A549 (cell line): ENCODE measurements around the gene GBF1. TPM values are rescaled to one million over a fixed set of nuclear protein-coding genes. Genes with fewer than 3 reads are reported as not detected.

Experiments used
- ATAC-seq, 2 experiments: fragments of 200-7000 bp in 1 of 2; fragments of >200 bp in 1 of 2; cut with Nextera tagmentation in 1 of 2; cut with Tn5 transposase in 1 of 2; 3 replicates each; pipeline versions ENCODE4 v1.8.0 to v1.9.1; 2018 to 2020; ENCODE audit warnings: mild to moderate bottlenecking in 1 of 2, moderate library complexity in 1 of 2
- CTCF ChIA-PET: fragments of 300-600 bp; sonication (Branson Sonifier 250); formaldehyde crosslinking; extraction: SDS; loops from one replicate; lab custom pipeline; 2021; ENCODE audit warnings: antibody characterized with exemption, inconsistent platforms; lab: Yijun Ruan, JAX
- POLR2A ChIA-PET: fragments of 350-600 bp; formaldehyde crosslinking; extraction: SDS; loops from one replicate; lab custom pipeline; 2021; ENCODE audit warnings: antibody characterized with exemption, inconsistent platforms; lab: Yijun Ruan, JAX
- DNase-seq, 2 experiments: peaks; one replicate each; pipeline versions ENCODE4 v3.0.0 to v3.0.0-alpha.2; 2011 to 2016; ENCODE audit warnings: low read depth in 1 of 2, low spot score in 1 of 2
- FAIRE-seq: peaks from 2 replicates; lab custom pipeline; 2011; peaks lifted over from hg19 to GRCh38; lab: Jason Lieb, UNC
- H3K27ac ChIP-seq, 2 experiments: fragments of >200 bp; sonication (Bioruptor Twin); formaldehyde crosslinking; 3 replicates each; pipeline ENCODE4 v1.5.1; 2016 to 2017
- H3K4me1 ChIP-seq: fragments of >200 bp; sonication (Bioruptor Twin); formaldehyde crosslinking; 3 replicates; pipeline ENCODE4 v1.6.1; 2016
- H3K4me2 ChIP-seq: fragments of >200 bp; sonication (Bioruptor Twin); formaldehyde crosslinking; 3 replicates; pipeline ENCODE4 v1.6.1; 2016
- H3K4me3 ChIP-seq: fragments of >200 bp; sonication (Bioruptor Twin); formaldehyde crosslinking; 3 replicates; pipeline ENCODE4 v1.5.1; 2016
- H3K9me3 ChIP-seq: fragments of >200 bp; sonication (Bioruptor Twin); formaldehyde crosslinking; 3 replicates; pipeline ENCODE4 v1.6.1; 2016
- CBX2 ChIP-seq: fragments of 200-600 bp; sonication (generic); IDR thresholded peaks from 2 replicates; pipeline ENCODE4 v1.6.1; 2016; ENCODE audit warnings: low read depth, mild to moderate bottlenecking, borderline replicate concordance
- CBX8 ChIP-seq: fragments of 200-600 bp; sonication (generic); IDR thresholded peaks from 2 replicates; pipeline ENCODE4 v1.6.1; 2016
- CEBPB ChIP-seq, 2 experiments: fragments of >200 bp in 1 of 2; sonication (Bioruptor Twin) in 1 of 2; formaldehyde crosslinking in 1 of 2; IDR thresholded peaks; 2 replicates each; pipeline ENCODE4 v1.6.1; 2012 to 2016
- CTCF ChIP-seq: fragments of >200 bp; sonication (Bioruptor Twin); formaldehyde crosslinking; IDR thresholded peaks from 3 replicates; pipeline ENCODE4 v1.5.1; 2016
- E2F6 ChIP-seq: IDR thresholded peaks from 2 replicates; pipeline ENCODE4 v1.6.1; 2012; ENCODE audit warnings: low read depth, borderline replicate concordance
- EHMT2 ChIP-seq: fragments of 200-600 bp; sonication (generic); IDR thresholded peaks from 2 replicates; pipeline ENCODE4 v1.6.1; 2016; ENCODE audit warnings: antibody characterized with exemption, low read depth, mild to moderate bottlenecking, moderate library complexity
- FOSB ChIP-seq: fragments of 250-450 bp; sonication (Bioruptor Pico); IDR thresholded peaks from 2 replicates; pipeline ENCODE4 v1.5.0; 2020; ENCODE audit warnings: mild to moderate bottlenecking, moderate library complexity
- FOSL2 ChIP-seq, 2 experiments: fragments of 450-650 bp in 1 of 2; fragments of >200 bp in 1 of 2; sonication (Bioruptor Twin) in 1 of 2; formaldehyde crosslinking; IDR thresholded peaks; 2 replicates each; pipeline versions ENCODE4 v1.5.0 to v1.6.1; 2016 to 2020; ENCODE audit warnings: mild to moderate bottlenecking in 1 of 2, moderate library complexity in 1 of 2
- FOXS1 ChIP-seq: fragments of 250-450 bp; sonication (Bioruptor Pico); IDR thresholded peaks from 2 replicates; pipeline ENCODE4 v1.5.0; 2020; ENCODE audit warnings: mild to moderate bottlenecking, moderate library complexity
- HMGXB4 ChIP-seq: fragments of 250-450 bp; sonication (Bioruptor Pico); IDR thresholded peaks from 2 replicates; pipeline ENCODE4 v1.5.0; 2021; ENCODE audit warnings: mild to moderate bottlenecking, moderate library complexity, borderline replicate concordance
- HOXA7 ChIP-seq: fragments of 250-450 bp; sonication (Bioruptor Pico); IDR thresholded peaks from 2 replicates; pipeline ENCODE4 v1.5.0; 2020; ENCODE audit warnings: mild to moderate bottlenecking, moderate library complexity
- HOXB13 ChIP-seq: fragments of 250-450 bp; sonication (Bioruptor Pico); IDR thresholded peaks from 2 replicates; pipeline ENCODE4 v1.5.0; 2020; ENCODE audit warnings: low read depth, mild to moderate bottlenecking, moderate library complexity
- HOXB5 ChIP-seq: fragments of 250-450 bp; sonication (Bioruptor Pico); IDR thresholded peaks from 2 replicates; pipeline ENCODE4 v1.5.0; 2020; ENCODE audit warnings: mild to moderate bottlenecking, moderate library complexity
- JUN ChIP-seq, 2 experiments: fragments of >200 bp; sonication (Bioruptor Twin); formaldehyde crosslinking; IDR thresholded peaks; 2 replicates in 1 of 2; 3 replicates in 1 of 2; pipeline ENCODE4 v1.6.1; 2016 to 2017
- KDM5A ChIP-seq: fragments of 200-600 bp; sonication (generic); IDR thresholded peaks from 2 replicates; pipeline ENCODE4 v1.6.1; 2016; ENCODE audit warnings: antibody characterized with exemption, mild to moderate bottlenecking
- NFE2L2 ChIP-seq: fragments of 150-350 bp; conservative IDR thresholded peaks from 2 replicates; pipeline ENCODE4 v1.6.1; 2014; ENCODE audit warnings: low read length
- NPAS2 ChIP-seq: fragments of 250-450 bp; sonication (Bioruptor Pico); IDR thresholded peaks from 2 replicates; pipeline ENCODE4 v1.8.0; 2022; ENCODE audit warnings: mild to moderate bottlenecking, moderate library complexity, borderline replicate concordance
- POLR2A ChIP-seq: IDR thresholded peaks from 2 replicates; pipeline ENCODE4 v1.6.1; 2012; ENCODE audit warnings: mild to moderate bottlenecking, low read length
- REST ChIP-seq: fragments of 200-600 bp; sonication (generic); IDR thresholded peaks from 2 replicates; pipeline ENCODE4 v1.6.1; 2016; ENCODE audit warnings: antibody characterized with exemption, mild to moderate bottlenecking, moderate library complexity
- RNF2 ChIP-seq: fragments of 200-600 bp; sonication (generic); IDR thresholded peaks from 2 replicates; pipeline ENCODE4 v1.6.1; 2016; ENCODE audit warnings: low read depth, mild to moderate bottlenecking, antibody characterized with exemption, moderate library complexity, borderline replicate concordance
- TFCP2L1 ChIP-seq: fragments of 250-450 bp; sonication (Bioruptor Pico); IDR thresholded peaks from 2 replicates; pipeline ENCODE4 v1.5.0; 2021; ENCODE audit warnings: mild to moderate bottlenecking
- ZFP36 ChIP-seq: fragments of 450-650 bp; IDR thresholded peaks from 2 replicates; pipeline ENCODE4 v1.6.1; 2014; ENCODE audit warnings: borderline replicate concordance; ENCODE audit not compliant: partially characterized antibody
- ZSCAN20 ChIP-seq: fragments of 250-450 bp; sonication (Bioruptor Pico); IDR thresholded peaks from 2 replicates; pipeline ENCODE4 v1.8.0; 2022; ENCODE audit warnings: mild to moderate bottlenecking, moderate library complexity
- WGBS: methylation state at CpG from one replicate; pipeline ENCODE4 v1.1.6; 2017; ENCODE audit errors: missing lambda C conversion rate; 5-methylcytosine and 5-hydroxymethylcytosine counted together
- polyA plus RNA-seq, 4 experiments: library from polyadenylated mRNA; depleted of rRNA in 3 of 4; stranded (reverse); fragments of >200 nt; fragmentation: RNase III in 1 of 4; extraction: RNeasy Plus Mini Kit Qiagen cat#74134 plus additional on column Dnase treatment in 1 of 4; gene quantifications; 2 replicates in 3 of 4; 3 replicates in 1 of 4; pipeline ENCODE4 v1.2.3, GENCODE V29; 2011 to 2017
- TF ChIP-seq, protein P1 (sequence below): fragments of >200 bp; sonication (Bioruptor Twin); formaldehyde crosslinking; IDR thresholded peaks from 2 replicates; pipeline ENCODE4 v1.6.1; 2016
- TF ChIP-seq, protein P2 (sequence below): IDR thresholded peaks from 2 replicates; pipeline ENCODE4 v1.6.1; 2012

Gene GBF1
- polyA plus RNA-seq, 2 of the 4 experiments (the other 2 are of a cell fraction): 20.4 to 21.3 TPM

- Histone ChIP-seq H3K9me3 (no peaks in the 10 kb centered on the region), H3K27ac (no peak overlapping the region), H3K4me2 (no peak overlapping the region), H3K4me3 (no peak overlapping the region), H3K4me1 (no peaks in the 10 kb centered on the region)
- CTCF ChIA-PET: interaction anchor here (0.6 to 2.3 kb wide), 3 partner anchors 16 to 62 kb away, joined by 3 to 8 read pairs (median 3); no protein-coding TSS in a partner anchor
- DNase-seq (no peak), ATAC-seq (no peak), FAIRE-seq (no peak)
- TF ChIP-seq HOXB5: no peak
- no peak for TF ChIP-seq FOSB (CRISPR knock-in tag)
- no peak for TF ChIP-seq NFE2L2
- TF ChIP-seq NPAS2 (CRISPR knock-in tag): no peak
- no peak for TF ChIP-seq HOXA7
- TF ChIP-seq, protein P1, sequence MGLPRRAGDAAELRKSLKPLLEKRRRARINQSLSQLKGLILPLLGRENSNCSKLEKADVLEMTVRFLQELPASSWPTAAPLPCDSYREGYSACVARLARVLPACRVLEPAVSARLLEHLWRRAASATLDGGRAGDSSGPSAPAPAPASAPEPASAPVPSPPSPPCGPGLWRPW: no peak
- no peak for TF ChIP-seq ZFP36
- TF ChIP-seq JUN (IDR thresholded peaks at IDR 0.05): no peak
- TF ChIP-seq FOXS1 (CRISPR knock-in tag): no peak
- no peak for TF ChIP-seq CEBPB (IDR thresholded peaks at IDR 0.05)
- TF ChIP-seq, protein P2, sequence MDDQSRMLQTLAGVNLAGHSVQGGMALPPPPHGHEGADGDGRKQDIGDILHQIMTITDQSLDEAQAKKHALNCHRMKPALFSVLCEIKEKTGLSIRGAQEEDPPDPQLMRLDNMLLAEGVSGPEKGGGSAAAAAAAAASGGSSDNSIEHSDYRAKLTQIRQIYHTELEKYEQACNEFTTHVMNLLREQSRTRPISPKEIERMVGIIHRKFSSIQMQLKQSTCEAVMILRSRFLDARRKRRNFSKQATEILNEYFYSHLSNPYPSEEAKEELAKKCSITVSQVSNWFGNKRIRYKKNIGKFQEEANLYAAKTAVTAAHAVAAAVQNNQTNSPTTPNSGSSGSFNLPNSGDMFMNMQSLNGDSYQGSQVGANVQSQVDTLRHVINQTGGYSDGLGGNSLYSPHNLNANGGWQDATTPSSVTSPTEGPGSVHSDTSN: no peak
- TF ChIP-seq HMGXB4: no peak
- TF ChIP-seq KDM5A: no peak
- no peak for TF ChIP-seq HOXB13 (CRISPR knock-in tag)
- TF ChIP-seq CTCF: no peak
- no peak for TF ChIP-seq RNF2
- WGBS: 92% methylated on average over 3 of the region's 3 CpGs
- POLR2A ChIA-PET: no interaction called here
Measured at GRCh38 chr10:102289840-102290239, 44.5 kb downstream of the GBF1 start.

- ATAC-seq: no peak
- Histone ChIP-seq H3K4me1 (no peaks in the 10 kb centered on the region), H3K27ac (no peak overlapping the region), H3K4me3 (no peak overlapping the region), H3K9me3 (no peaks in the 10 kb centered on the region), H3K4me2 (no peak overlapping the region)
- ChIA-PET CTCF (interaction anchor here (0.8 to 2.3 kb wide), 4 partner anchors 28 to 63 kb away, joined by 3 to 8 read pairs (median 4); no protein-coding TSS in a partner anchor), POLR2A (no interaction called here)
- DNase-seq: no peak
- FAIRE-seq: no peak
- 87% methylated on average over 4 of the region's 4 CpGs for WGBS
- no peak for TF ChIP-seq POLR2A
- TF ChIP-seq FOSL2 (IDR thresholded peaks at IDR 0.05): no peak
- TF ChIP-seq FOSL2 (CRISPR knock-in tag; IDR thresholded peaks at IDR 0.05): no peak
- TF ChIP-seq REST: no peak
- TF ChIP-seq TFCP2L1 (CRISPR knock-in tag): no peak
- no peak for TF ChIP-seq CBX8
- TF ChIP-seq HOXA7: no peak
- no peak for TF ChIP-seq CTCF
- TF ChIP-seq EHMT2: no peak
- TF ChIP-seq KDM5A: no peak
- TF ChIP-seq CBX2: no peak
- TF ChIP-seq E2F6: no peak
- no peak for TF ChIP-seq ZSCAN20 (CRISPR knock-in tag)
Measured at GRCh38 chr10:102291221-102291905, 46.0 kb downstream of the GBF1 start.
